Rectal smooth muscle tissue (tissue), 1 donor: ENCODE data around the gene TSPAN7.

ENCODE experiments used
- H3K27ac ChIP-seq: one replicate; pipeline ENCODE4 v1.7.0; 2013; ENCODE audit warnings: low read depth, low read length, inconsistent platforms
- H3K27me3 ChIP-seq: one replicate; pipeline ENCODE4 v1.7.0; 2013; ENCODE audit warnings: low read length; ENCODE audit not compliant: control insufficient read depth, insufficient read depth
- H3K36me3 ChIP-seq: one replicate; pipeline ENCODE4 v1.7.0; 2013; ENCODE audit warnings: low read length; ENCODE audit not compliant: control insufficient read depth, insufficient read depth
- H3K4me1 ChIP-seq: one replicate; pipeline ENCODE4 v1.7.0; 2013; ENCODE audit warnings: low read length; ENCODE audit not compliant: control insufficient read depth, insufficient read depth
- H3K4me3 ChIP-seq: one replicate; pipeline ENCODE4 v1.7.0; 2013; ENCODE audit warnings: low read length
- H3K9ac ChIP-seq: one replicate; pipeline ENCODE4 v1.7.0; 2013; ENCODE audit warnings: low read length

TSPAN7 gene

DNA sequence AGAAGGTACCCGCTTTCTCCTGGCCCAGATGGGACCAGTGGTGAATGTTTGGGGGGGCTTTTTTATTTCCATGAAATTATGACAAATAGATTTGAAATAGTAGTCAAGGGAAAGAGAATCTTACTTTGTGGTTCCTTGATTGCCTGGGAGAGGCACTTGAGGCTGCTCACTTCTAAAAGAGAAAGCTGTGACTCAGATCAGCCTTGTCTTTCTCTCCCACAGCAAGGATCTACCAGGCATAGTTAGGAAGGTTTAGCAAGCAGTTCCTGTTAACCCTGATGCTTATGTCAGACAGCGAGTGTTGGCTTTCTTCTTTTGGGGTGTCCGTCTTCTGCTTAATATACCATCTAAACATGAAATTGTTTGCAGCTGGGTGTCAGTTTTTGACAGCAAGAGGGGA is 114.5 kb downstream of the TSPAN7 start:
- no peak overlapping the region for H3K9ac ChIP-seq
- H3K4me3 ChIP-seq = no peak overlapping the region
- no peaks in the 10 kb centered on the region for H3K36me3 ChIP-seq
- no peaks in the 10 kb centered on the region for H3K27me3 ChIP-seq
- no peak overlapping the region for H3K27ac ChIP-seq
- H3K4me1 ChIP-seq = no peaks in the 10 kb centered on the region

GRCh38 chrX:38678183-38678582 is 116.8 kb downstream of the TSPAN7 start:
- Histone ChIP-seq H3K36me3 (peaks cover 2% of the 10 kb centered on the region), H3K4me1 (no peaks in the 10 kb centered on the region), H3K27ac (no peak overlapping the region), H3K9ac (no peak overlapping the region), H3K27me3 (peaks cover 3% of the 10 kb centered on the region), H3K4me3 (no peak overlapping the region)

- H3K9ac ChIP-seq = no peak overlapping the region
- peaks cover 3% of the 10 kb centered on the region for H3K27me3 ChIP-seq
- H3K4me3 ChIP-seq = no peak overlapping the region
- no peaks in the 10 kb centered on the region for H3K4me1 ChIP-seq
- H3K36me3 ChIP-seq = peaks cover 2% of the 10 kb centered on the region
- no peak overlapping the region for H3K27ac ChIP-seq
These were observed 117.5 kb downstream of the TSPAN7 start for GRCh38 chrX:38678821-38679220.

DNA sequence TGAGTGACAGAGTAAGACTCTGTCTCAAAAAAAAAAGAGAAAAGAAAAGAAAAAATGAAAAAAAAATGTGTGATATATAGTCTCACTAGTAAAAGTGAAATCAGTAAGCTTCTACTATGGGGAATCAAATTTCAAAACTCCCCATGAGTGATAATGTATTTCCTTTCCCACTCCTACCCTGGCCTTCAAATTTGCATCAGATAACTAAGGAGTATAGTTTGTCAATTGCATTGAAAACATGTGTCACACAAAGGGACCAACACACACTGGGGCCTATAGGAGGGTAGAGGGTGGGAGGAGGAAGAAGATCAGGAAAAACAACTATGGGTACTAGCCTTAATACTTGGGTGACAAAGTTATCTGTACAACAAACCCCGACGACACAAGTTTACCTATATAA is 118.4 kb downstream of the TSPAN7 start:
- H3K27me3 ChIP-seq = peaks cover 3% of the 10 kb centered on the region
- no peaks in the 10 kb centered on the region for H3K4me1 ChIP-seq
- H3K27ac ChIP-seq = no peak overlapping the region
- no peak overlapping the region for H3K4me3 ChIP-seq
- H3K36me3 ChIP-seq = peaks cover 2% of the 10 kb centered on the region
- H3K9ac ChIP-seq = no peak overlapping the region

DNA sequence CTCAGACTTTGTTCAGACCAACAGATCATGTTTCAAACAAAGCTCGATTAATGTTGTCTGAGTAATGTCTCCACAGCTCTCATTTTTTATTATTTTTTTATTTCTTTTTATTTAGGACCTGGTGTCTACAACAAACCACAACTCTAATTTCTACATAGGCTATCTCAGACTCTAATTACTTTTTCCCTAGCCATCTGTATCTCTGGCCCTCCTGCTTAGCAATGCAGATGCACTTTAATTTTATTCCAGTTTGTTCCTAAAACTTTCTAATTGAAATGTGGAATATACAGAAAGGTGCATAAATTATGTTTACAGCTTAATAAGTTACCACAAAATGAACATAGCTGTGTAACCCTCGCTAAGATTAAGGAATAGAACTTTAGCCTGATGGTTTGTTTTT is 120.8 kb downstream of the TSPAN7 start:
- H3K4me3 ChIP-seq = no peak overlapping the region
- no peak overlapping the region for H3K9ac ChIP-seq
- peaks cover 2% of the 10 kb centered on the region for H3K36me3 ChIP-seq
- no peaks in the 10 kb centered on the region for H3K4me1 ChIP-seq
- peaks cover 3% of the 10 kb centered on the region for H3K27me3 ChIP-seq
- no peak overlapping the region for H3K27ac ChIP-seq

GRCh38 chrX:38692961-38693360 is 131.6 kb downstream of the TSPAN7 start:
- Histone ChIP-seq H3K4me1 (no peaks in the 10 kb centered on the region), H3K36me3 (no peaks in the 10 kb centered on the region), H3K27ac (no peak overlapping the region), H3K9ac (no peak overlapping the region), H3K27me3 (no peaks in the 10 kb centered on the region), H3K4me3 (no peak overlapping the region)

DNA sequence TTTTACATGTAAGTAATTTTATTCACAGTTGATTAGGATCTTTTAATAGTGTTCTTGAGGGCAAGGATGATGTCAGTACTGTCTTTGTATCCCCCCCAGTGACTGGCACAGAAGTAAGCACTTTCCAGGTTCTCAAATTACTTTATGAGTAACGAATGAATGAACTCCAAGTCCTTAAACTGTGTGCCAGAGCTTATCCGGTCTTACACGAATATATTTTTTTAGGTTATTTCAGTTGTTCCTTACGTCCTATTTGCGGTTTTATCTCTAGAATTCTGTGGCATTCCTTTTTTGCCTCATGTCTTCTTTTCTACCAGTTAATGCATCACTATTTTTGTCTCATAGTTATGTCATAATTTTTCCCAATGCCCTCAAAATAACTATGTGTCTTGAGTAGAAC is 133.1 kb downstream of the TSPAN7 start:
- H3K27me3 ChIP-seq = no peaks in the 10 kb centered on the region

GRCh38 chrX:38697461-38697860 is 136.1 kb downstream of the TSPAN7 start:
- H3K27me3 ChIP-seq = no peaks in the 10 kb centered on the region
- H3K9ac ChIP-seq = no peak overlapping the region
- H3K4me3 ChIP-seq = no peak overlapping the region
- H3K36me3 ChIP-seq = no peaks in the 10 kb centered on the region
- H3K27ac ChIP-seq = no peak overlapping the region
- H3K4me1 ChIP-seq = no peaks in the 10 kb centered on the region

More for the DNA sequence above, 133.1 kb downstream of the TSPAN7 start:
- no peak overlapping the region for H3K9ac ChIP-seq
- no peak overlapping the region for H3K27ac ChIP-seq
- no peaks in the 10 kb centered on the region for H3K4me1 ChIP-seq
- no peak overlapping the region for H3K4me3 ChIP-seq
- H3K36me3 ChIP-seq = no peaks in the 10 kb centered on the region

GRCh38 chrX:38699121-38699520 is 137.8 kb downstream of the TSPAN7 start:
- no peak overlapping the region for H3K9ac ChIP-seq
- no peaks in the 10 kb centered on the region for H3K27me3 ChIP-seq
- H3K27ac ChIP-seq = no peak overlapping the region
- H3K36me3 ChIP-seq = no peaks in the 10 kb centered on the region
- no peak overlapping the region for H3K4me3 ChIP-seq
- H3K4me1 ChIP-seq = no peaks in the 10 kb centered on the region

DNA sequence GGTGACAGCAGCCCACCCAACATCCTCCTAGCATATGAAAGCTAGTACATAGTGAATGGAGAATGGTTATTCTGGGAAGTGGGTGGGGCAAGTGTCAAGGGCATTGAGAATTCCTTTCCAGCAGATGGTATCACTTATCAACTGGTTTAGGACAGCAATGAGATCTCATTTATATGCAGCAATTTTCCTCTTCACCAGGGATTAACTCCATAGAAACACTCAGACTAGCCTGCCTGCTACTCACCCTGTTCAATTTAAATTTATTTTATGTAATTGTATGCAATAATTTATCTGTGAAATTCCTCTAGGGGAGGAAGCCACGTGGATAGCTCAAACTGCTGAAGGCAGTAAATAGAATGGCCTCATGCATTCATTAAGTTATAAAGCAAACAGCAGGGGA is 138.4 kb downstream of the TSPAN7 start:
- Histone ChIP-seq H3K4me3 (no peak overlapping the region), H3K27me3 (no peaks in the 10 kb centered on the region), H3K27ac (no peak overlapping the region), H3K9ac (no peak overlapping the region), H3K36me3 (no peaks in the 10 kb centered on the region), H3K4me1 (no peaks in the 10 kb centered on the region)

DNA sequence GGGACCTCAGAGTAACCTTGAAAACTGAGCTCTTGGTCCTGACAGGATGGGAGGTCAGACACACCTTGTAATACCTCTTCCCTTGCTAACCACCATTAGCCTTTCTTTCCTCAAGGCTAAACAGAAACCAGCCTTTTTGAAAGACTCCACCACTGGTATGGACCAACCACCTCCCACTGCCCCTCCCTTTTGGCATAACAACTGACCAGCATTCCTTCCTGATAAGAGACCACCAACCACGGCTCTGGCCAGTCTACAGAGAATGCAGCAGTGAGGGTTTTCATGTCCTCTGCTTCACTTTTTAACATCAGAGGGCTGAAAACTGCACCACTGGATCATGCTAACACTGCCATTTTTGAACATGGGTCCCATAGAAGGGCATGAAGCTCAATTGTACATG is 139.7 kb downstream of the TSPAN7 start:
- H3K4me3 ChIP-seq = no peak overlapping the region
- H3K9ac ChIP-seq = no peak overlapping the region
- no peaks in the 10 kb centered on the region for H3K27me3 ChIP-seq
- H3K27ac ChIP-seq = no peak overlapping the region
- no peaks in the 10 kb centered on the region for H3K36me3 ChIP-seq
- no peaks in the 10 kb centered on the region for H3K4me1 ChIP-seq

DNA sequence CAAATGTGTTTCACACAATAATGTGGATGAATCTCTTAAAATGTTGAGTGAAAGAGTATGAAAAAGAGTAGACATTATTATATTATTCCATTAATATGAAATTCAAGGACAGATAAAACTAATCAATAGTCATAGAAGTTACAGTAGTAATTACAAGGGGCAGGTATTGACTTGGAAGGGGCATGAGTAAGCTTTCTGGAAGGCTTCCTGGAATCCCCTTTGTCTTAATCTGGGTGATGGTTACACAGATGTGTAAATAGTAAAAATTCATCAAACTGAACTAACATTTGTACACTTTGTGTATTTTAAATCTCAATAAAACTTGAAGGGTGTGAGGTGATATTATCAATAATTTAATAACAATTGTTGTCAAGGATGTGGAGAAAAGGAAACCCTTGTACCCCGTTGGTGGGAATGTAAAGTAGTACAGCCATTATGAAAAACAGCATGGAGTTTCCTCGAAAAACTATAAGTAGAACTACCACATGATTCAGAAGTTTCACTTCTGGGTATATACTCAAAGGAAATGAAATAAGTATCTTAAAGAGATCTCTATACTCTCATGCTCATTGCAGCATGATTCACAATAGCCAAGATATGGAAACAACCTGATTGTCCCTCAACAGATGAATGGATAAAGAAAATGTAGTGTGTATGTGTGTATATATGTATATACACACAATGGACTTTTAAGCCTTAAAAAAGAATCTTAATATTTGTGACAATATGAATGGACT is 143.0 kb downstream of the TSPAN7 start:
- Histone ChIP-seq H3K4me1 (no peaks in the 10 kb centered on the region), H3K4me3 (no peak overlapping the region), H3K27ac (no peak overlapping the region), H3K9ac (no peak overlapping the region), H3K27me3 (no peaks in the 10 kb centered on the region), H3K36me3 (no peaks in the 10 kb centered on the region)

GRCh38 chrX:38717871-38718270 is 156.5 kb downstream of the TSPAN7 start:
- Histone ChIP-seq H3K4me1 (no peaks in the 10 kb centered on the region), H3K36me3 (no peaks in the 10 kb centered on the region), H3K27me3 (no peaks in the 10 kb centered on the region), H3K27ac (no peak overlapping the region), H3K4me3 (no peak overlapping the region), H3K9ac (no peak overlapping the region)
